ENCODE results near the gene TXNRD1.
"Not testable (repeated sequence)": the region's sequence is repeated elsewhere in the genome, so short reads cannot be mapped to it uniquely, and the experiment has no call there.

The TXNRD1 gene

DNA sequence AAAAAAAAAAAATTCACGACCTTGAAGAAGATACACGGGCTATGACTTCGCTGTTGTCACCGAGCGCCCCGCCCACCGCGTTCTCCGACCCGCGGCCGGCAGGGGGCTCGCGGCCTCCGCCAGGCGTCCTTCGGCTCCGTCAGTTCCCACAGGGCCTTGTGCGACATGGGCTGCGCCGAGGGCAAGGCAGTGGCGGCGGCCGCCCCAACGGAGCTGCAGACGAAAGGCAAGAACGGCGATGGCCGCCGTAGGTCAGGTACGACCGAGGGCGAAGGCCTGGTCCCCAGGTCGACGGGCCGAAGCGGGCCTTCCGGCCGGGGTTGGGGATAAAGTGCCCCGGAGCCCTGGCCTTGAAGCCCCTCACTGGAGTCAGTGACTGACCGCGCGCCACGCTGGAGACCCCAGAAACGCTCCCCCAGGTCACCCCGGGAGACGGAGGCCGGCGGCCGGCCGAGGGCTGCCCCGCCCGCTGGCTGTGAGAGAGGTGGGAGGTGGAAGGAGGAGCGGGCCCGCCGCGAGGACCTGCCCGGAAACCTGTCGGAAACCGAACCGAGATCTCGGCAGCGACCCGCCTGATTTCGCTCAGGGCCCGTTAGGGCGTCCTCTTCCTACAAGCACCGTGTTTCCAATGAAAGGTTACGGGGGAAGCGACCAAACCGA is at the start of gene TXNRD1:
Gene TXNRD1, plus strand, starts transcription at position 142 of the 660 bp plus-strand sequence. Its CDS starts 24 bp downstream, at position 166.
- DNase-seq, result peak; percentile 79

DNA sequence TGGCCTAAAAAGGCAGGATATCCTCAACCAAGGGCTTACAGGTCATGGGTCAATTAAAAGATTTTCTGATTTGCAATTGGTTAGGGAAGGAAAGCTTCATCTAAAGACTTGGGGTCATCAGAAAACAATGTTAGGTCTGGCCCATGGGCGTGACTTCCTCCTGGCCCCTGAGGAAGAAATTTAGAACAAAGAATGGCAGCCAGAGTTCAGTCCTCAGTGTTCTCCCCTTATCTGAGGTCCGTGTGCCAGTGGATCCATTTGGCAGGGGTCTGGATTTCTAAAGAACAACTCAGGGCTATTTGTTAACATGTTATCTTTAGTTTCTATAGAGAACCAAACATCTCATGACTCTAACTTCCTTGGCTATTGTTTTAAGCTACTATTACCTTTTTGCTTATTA is 49.8 kb upstream of the TXNRD1 start:
- no peak for DNase-seq

DNA sequence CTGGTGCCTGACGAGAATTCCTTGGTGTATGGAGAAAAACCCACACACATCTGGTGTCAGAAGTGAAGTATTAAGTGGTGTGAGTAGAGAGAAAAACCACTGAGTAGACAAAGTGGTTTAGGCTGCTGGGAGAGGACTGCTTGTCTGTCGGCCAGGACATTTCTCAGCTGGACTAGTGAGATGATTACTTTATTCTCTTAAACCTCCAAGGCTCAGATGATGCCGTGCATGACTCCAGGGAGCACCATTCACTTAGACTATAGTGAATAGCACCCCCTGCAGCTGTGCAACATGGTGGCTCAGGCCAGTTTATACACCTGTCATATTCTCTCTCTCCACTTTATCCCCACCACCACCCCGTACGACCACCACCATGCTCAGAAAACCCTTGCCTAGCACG is 49.1 kb upstream of the TXNRD1 start:
- no peak for DNase-seq

DNA sequence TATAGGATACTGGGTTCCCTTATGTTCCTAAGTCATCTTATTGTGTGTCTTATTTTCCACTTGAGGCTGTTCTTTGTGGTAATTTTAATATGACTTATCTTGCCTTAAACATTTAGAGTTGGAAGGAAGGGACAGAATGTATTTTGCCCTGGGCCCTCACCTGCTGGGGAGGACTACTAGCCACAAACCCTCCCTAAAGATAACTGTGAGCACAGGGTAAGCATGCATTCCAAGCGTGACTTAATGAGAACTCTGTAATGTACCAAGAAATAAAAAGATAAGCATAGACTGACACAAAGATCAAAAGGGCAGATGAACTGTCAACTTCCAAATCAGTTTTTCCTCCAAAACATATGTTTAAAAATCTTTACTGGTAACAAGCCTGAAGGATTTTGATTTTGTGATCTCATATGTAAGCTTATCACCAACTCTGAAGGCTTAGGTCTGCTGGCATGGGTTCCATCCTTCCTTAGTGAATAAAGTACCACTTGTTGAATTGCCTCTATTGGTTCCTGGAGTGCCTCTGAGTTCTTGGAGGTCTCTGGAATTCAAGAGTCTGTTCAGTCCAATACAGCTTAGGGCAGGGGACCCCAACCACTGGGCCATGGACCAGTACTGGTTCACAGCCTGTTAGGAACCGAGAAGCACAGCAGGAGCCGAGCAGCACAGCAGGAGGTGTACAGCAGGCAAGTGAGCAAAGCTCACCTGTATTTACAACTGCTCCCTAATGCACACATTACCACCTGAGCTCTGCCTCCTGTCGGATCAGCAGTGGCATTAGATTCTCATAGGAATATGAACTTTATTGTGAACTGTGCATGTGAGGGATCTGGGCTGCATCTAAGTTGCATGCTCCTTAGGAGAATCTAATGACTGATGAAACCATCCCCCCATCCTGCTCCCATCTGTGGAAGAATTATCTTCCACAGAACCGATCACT is 47.8 kb upstream of the TXNRD1 start:
- DNase-seq, result no peak

DNA sequence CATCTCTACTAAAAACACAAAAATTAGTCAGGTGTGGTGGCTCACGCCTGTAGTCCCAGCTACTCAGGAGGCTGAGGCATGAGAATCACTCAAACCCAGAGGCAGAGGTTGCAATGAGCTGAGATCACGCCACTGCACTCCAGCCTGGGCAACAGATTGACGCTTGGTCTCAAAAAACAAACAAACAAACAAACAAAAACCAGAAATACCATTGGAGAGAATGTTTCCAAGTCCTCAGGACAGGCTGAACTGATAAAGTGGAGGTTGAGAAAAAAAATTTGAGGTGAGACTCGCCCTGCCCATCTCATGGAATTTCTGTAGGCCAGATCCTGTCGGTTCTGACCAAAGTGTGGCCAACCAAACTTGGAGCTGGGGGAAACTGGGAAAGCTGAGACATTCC is 47.0 kb upstream of the TXNRD1 start:
- no peak for DNase-seq

DNA sequence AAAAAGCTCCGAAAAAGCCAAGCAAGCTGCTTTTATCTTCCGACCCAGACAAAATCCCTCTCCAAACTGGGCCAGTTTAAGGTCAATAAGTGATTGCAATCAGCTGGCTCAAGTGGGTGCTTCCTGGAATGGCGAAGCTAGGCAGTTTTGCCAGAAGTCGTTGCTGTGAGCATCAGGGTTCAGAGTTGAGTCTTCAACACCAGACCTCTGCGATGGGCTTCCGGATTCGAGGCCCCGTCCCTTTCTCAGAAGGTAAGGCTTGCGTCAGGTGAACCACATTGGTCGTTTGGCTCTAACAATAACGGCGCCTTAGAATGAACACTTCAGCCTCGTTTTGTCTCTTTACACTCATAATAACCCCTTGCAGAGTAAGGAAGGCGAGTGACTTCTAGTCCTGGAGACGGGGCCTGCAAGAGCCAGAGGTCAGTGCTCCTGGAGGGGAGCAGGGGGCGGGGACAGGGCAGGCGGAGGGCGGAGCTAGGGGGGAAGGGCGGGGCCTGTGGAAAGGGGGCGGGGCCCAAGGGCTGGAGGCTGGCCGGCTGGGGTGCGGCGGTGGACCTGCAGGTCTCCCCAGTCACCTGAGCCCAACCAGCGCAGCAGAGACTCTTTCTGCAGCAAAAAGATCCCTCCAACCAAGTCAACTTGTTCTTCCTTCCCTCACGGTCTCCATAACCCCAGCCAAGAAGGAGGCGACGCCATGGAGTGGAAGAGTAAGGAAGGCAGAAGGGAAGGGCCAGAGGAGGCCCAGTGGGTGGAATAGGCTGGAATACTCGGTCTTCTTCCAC is 43.6 kb upstream of the TXNRD1 start:
- no peak for DNase-seq

DNA sequence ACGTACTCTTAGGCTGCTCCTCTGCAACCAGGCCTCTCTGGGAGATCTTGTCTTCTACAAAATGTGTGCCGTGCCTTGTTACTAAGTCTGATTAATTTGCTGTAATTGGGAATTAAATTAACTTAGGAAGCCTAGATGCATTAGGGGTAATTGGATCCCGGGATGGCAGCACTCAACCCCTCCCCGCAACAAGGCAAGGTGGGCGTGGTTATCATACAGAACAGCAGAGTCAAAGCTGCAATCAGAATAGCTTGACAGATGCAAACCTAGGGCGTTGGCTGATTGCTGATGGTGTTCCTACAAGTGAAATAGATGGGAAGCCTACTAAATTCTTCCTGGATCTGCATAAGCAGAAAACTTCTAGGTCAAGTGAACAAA is 43.0 kb upstream of the TXNRD1 start:
- DNase-seq, result no peak

DNA sequence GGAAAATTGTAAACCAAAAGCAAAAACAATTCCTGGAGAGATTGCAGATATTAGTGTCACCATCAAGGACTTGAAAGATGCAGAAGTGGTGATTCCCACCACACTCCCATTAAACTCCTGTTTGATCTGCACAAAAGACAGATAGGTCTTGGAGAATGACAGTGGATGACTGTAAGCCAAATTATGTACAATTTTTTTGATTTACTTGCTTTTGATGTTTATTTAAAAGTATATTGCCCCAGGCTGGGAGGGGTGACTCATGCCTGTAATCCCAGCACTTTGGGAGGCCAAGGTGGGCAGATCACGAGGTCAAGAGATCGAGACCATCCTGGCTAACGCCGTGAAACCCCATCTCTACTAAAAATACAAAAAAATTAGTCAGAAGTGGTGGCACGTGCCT is 41.8 kb upstream of the TXNRD1 start:
- not testable (repeated sequence) for DNase-seq

DNA sequence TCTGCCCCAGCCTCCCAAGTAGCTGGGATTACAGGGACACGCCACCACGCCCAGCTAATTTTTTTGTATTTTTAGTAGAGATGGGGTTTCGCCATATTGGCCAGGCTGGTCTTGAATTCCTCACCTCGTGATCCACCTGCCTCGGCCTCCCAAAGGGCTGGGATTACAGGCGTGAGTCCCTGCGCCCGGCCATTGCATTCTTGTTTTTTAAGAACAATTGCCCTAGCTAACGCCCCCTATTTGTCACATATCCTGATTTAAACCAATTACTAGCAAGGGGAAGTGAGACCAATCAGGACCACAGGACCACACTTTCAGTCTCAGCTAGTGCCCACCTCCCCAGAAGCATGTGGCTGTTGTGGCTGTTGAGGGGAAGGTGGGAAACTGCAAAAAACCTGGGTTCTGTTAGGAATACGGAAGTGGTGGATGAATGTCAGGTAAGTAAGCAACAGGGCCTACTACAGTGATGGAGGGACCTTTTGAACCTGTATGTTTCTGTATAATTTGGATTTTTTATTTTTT is 39.8 kb upstream of the TXNRD1 start:
- DNase-seq, result no peak

DNA sequence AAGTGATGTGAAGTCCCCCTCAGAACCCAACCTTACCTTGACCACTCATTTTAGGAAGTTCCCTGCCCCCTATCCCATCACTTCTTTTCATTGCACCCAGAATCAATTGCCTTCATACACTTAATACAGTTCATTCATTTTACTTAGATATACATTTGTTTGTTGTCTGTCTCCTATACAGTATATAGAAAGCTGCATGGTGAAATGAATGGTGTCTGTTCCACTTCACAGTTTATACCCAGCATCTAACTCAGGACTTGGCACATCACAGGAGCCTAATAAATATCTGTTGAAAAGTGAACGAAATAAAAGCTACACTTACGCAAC is 38.3 kb upstream of the TXNRD1 start:
- DNase-seq, result no peak

DNA sequence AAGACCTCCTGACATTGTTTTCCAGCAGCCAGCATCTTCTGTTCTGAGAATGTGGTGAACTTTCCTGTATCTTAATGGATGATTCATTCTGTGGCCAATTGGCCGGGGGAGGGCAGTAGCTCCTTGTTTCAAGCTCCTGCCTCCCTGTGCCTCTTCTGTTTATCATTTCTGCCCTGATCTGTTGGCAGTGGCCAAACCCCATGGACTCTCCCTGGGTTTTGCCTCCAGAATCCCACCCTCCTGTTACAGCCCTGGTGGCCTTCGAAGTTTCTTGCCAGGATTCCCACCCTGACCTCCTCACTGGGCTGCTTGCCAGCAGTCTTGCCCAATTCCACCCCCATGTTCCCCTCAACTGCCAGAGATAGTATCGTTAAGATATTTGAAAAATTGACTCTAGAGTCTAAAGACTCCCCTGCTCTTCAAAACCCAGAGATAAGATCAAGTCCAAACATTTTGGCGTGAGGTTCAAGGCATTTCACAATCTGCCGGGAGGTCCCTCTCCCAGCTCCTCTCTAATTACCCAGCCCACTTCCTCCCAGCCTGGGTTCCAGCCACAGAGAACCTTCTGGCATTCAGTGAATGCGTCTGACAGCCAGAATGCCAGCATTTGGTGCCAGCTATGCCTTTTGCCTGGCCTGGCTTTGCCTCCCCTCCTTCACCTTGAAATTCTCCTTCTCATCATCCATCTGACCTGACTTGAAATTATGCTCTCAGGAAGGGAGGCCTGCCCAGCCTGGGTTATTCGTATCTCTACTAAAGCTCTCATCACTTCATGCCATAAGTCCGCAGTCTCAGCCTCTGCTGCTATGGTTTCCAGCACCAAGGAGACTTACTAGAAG is 37.7 kb upstream of the TXNRD1 start:
- peak; percentile 96 for DNase-seq

DNA sequence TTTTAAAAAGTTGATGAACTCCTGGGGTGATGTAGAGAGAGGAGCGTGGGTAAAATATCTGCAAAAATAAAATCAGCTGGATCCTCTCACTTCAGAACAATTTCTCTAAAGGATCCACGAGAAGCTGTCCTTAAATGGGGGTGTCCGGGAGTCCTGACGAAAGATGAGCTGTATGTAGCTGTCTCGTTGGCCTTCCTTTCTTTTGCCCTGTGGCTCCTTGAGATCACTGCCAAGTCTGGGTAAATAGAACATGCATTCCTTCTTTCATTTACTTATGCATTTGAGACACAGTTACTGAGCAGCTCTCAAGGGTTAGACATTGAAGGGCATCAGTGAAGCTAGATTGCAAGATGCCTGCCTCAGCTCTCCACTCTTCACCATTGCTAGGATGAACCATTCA is 35.2 kb upstream of the TXNRD1 start:
- DNase-seq, result no peak

DNA sequence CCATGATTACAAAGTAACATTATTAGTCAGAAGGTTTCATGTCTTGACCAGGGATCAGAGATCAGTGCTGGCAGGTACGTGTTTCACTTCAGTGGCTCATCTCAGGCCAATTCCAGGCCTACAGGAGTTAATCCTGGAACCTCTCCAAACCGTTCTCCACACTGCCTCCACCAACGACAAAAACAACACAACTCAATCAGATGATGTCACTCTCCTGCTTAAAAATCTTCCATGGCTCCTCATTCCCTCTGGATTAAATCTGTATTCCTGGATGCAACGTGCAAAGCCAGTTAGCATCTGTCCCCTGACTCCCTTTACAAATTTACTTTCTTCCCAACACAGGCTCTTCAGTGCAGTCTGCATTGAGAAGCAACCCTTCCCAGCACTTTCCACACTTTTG is 34.3 kb upstream of the TXNRD1 start:
- DNase-seq, result peak; percentile 74

DNA sequence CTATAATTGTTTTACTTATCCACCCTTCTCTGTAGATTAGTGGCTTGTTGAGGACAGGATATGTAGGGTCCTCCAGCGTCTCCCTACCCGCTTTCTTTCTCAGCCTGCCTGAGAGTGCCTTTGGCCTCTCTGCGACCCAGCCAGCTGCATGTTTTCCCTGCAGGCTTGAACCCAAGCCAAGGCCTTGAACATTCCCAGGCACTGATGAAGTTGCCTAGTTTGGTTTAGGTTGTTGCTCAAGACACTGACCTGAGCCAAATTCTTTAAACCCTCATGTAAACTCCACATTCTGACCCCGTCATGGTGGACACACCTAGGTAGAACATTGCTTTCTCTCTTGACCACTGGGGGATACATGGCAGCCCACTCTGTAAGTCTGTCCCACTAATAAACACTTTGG is 33.4 kb upstream of the TXNRD1 start:
- peak; percentile 88 for DNase-seq

DNA sequence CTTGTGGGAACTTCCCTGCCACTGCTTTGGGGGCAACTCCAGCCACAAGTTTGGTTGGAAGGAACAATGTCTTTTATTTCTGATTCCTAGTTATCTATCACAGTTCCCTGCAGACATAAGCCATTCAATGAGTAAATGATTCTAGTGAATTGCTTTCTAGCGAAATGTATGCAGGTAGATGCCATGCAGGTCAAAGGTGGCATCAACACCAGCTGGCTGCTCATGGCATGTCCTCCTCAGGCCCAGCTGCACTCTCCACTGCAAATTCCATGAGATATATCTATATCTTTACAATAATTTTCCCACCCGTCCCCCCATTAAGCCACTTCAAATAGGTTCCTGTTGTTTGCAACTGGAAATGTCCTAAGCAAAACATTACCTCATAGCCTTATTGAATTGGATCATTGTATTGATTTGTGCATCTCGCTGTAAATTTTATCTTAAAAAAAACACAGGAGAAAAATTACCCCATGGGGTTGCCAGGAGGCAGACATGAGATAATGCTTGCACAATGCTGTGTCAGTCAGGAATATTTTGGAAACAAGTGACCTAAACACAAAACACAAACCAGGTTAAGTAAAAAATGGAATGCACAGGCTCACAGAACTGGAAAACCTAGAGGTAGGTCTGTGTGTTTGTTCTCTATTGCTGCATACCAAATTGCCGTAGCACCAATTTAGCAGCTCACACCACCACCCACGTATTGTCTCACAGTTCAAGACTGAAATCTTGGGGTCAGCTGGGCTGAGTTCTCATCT is 32.8 kb upstream of the TXNRD1 start:
- no peak for DNase-seq

DNA sequence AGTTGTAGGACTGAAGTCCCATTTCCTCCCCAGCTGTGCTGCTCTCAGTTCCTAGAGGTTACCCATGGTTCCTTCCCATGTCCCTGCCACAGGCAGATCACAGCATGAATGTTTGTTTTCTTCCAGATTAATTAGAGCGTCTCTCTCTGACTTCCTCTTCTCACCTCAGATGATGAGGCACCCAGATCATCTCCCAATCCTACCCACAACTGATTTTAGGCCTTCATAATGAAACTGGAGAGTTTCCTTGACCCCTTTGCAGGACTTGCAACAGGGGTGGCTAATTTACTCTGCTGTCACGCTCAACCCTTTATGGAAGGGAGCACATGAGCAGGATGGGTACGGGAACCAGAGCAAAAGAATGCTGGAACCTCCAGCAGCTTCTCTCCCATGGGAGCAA is 32.1 kb upstream of the TXNRD1 start:
- DNase-seq, result no peak

DNA sequence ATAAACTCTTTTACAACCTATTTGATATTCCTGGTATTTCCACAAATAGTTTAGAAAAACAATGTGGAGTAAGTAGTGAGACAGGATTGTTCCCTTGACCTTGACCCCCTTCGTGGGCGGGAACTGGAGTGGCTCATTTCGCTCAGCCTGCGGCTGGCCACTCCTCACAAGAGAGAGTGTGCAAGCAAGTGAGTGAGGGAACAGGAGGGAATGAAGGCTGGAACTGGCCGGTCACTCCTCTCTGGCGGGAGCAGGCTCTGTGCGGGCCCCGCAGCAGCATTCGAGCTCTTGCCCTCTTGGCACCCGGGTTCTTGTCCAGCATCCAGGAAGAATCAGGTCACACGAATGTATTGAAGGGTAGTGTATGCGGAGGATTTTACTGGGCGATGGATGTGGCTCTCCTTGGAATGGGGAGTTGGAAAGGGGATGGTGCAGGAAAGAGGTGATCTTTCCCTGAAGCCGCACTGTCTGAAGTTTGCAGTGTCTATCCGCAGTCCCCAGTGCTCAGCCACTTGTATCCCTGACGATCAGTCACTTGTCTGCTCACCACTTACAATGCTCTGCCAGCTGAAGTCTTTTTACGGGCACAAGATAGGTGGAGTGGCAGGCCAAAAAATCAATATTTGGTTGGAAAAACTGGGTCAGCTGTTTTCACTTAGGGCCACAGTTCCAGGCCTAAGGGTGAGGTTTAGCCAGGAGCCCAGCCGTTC is 28.0 kb upstream of the TXNRD1 start:
- DNase-seq, result no peak

DNA sequence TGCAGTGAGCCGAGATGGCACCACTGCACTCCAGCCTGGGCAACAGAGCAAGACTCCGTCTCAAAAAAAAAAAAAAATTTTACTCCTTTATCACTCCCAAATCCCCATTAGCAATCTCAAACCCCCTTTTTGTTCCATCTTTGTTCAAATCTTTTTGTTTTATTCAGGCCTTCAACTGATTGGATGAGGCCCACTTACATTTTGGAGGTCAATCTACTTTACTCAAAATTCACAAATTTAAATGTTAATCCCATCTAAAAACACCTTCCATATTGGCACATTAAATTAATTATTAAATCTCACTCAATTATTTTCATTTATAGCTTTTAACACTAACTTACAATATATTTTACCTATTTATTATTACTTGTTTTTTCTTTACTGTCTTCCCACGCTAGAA is 27.0 kb upstream of the TXNRD1 start:
- no peak for DNase-seq

DNA sequence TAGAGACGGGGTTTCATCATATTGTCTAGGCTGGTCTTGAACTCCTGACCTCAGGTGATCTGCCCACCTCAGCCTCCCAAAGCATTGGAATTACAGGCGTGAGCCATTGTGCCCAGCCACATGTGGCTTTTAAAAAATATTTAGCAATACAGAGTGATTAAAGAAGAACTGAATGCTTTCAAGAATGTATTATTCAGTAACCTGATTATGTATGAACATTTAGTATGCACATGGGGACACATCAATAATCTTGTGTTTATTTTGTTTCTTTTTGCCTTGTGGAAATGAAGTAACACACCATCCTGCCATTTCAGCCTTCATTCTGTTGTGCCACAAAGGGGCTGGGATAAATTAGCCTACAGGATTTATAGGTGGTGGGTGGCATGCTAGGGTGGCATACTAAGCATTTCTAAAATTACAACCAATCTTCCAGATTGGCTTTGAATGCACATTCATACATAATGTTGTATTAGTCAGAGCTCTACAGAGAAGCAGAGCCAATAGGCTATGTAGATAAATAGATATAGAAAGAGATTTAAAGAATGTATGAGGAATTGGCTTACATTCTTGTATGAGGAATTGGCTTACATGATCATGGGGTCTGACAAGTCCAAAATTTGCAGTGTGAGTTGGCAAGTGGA is 25.5 kb upstream of the TXNRD1 start:
- peak; percentile 74 for DNase-seq

DNA sequence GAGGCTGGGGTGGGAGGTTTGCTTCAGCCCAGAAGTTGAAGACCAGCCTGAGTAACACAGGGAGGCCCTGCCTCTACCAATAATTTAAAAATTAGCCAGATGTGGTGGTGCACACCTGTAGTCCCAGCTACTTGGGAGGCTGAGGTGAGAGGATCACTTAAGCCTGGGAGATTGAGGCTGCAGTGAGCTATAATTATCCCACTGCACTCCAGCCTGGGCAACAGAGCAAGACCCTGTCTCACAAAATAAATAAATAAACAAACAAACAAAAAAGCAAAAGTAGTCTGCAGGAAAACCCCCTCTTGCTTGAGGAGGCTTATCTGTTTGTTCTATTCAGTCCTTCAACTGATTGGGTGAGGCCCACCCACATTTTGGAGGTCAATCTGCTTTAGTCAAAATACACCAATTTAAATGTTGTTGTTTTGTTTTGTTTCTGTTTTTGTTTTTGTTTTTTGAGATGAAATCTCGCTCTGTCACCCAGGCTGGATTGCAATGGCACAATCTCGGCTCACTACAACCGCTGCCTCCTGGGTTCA is 24.9 kb upstream of the TXNRD1 start:
- DNase-seq, result no peak
